CD4-positive, alpha-beta T cell treated with Interleukin-4 for 1 hour (primary cell): Measurements from ENCODE around the gene GAMT.
"Not testable (repeated sequence)": the region's sequence is repeated elsewhere in the genome, so short reads cannot be mapped to it uniquely, and the experiment has no call there.

ENCODE experiments used
- DNase-seq, 2 donors: peaks; one replicate each; pipeline ENCODE4 v3.0.0-alpha.2; 2020 to 2022

The GAMT gene

DNA sequence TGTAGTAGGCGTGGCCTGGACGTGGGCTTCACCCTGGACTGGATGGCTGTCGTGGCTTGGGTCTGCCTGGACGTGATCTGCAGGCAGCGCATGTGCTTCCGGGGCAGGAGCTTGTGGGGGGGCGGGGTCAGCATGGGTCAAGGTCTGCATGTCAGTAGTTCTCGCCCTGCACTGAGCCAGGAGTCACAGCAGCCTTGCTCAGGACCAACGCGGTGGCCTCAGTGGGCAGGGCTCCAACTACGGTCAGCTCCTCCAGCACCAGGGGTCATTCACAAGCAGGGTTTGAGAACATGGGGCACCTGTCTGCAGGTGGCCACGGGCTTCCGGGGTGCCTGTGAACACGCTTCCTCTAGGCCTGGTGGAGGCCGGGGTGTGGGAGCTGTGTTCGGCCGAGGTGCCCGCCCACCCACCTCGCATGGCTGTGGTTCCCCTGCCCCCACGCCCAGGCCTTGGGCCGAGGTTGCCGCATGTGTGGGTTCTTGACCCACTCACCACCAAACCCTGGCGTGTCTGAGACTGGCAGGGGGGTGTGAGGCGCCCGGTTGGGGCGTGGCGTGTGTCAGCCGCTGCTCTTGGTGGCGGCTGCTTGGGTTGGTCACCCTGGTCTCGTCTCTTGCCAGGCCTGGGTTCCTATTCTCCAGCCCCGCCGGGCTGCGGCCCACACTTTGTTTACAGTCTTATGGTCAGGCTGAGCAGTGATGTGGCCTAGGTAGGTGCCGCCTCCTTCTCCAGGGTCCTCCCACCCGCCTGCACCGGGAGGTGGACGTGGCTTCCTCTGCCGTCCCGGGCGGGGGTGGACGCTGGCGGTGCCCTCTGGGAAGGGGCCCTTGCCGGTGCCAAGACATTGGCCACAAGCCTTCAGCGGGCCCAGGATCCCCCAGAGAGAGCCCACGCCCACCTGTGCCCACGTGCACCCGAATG, 32.0 kb upstream of the GAMT start:
- DNase-seq, result no peak

DNA sequence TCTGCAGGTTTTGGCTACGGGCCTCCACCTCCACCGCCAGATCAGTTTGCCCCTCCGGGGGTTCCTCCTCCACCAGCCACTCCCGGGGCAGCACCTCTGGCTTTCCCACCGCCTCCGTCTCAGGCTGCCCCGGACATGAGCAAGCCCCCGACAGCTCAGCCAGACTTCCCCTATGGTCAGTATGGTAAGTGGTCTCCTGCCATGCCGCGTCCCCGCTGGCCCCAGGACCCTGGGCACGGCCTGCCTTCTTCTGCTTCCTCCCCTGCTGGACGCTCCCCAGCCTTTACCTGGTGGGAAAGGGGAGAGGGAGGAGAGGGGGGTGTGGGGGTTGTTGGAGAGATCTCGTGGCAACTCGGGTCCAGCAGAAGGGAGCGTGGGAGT, 31.2 kb upstream of the GAMT start:
- no peak for DNase-seq

DNA sequence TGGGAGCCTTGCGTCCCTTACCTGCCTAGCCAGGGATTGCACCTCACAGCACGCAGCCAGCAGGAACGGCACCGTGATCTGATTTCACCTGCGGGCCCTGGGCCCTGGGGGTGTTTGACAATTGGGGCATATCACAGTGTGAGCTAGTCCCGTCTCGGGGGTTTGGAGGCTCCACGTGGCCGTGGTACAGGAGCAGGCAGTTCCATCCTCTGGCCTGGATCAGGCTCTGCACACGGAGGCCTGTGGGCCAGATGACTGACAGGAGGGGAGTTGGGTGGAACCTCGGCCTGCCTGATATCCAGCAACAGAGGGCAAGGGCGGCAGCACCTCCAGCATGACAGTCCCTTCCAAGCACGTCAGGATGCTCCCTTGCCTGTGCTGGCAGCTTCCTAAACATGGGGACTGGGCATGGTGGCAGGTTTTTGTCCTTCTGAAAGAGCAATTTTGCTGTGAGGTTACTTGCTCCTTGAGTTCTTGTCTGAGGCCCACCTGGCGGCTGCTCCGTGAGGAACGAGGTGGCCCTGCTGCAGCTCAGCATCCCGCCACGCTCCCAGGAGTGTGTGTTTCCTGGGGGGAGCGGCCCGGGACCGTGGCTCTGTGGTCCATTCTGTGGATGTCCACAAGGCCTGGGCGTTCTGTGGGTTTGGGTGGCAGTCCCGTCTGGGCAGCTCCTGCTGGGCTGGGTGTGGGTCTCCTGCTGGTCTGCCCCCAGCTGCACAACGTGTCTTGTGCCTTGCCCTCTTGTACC, 30.6 kb upstream of the GAMT start:
- DNase-seq, result no peak

DNA sequence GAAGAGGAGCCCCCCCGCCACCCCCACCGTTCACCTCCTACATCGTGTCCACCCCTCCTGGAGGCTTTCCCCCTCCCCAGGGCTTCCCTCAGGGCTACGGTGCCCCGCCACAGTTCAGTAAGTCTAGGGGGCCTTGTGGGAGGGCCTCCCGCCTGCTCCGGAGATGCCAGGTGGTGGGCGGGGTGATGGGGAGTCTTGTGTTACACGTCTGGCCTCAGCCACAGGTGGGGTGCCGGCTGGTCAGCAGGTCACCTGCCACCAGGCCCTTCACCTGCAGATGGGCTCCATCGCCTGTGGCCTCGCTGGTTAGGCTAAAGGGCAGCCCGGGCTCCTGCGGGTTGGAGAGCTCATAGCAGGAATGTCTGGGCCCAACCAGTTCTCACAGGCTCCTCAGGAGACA, 28.9 kb upstream of the GAMT start:
- DNase-seq, result no peak

DNA sequence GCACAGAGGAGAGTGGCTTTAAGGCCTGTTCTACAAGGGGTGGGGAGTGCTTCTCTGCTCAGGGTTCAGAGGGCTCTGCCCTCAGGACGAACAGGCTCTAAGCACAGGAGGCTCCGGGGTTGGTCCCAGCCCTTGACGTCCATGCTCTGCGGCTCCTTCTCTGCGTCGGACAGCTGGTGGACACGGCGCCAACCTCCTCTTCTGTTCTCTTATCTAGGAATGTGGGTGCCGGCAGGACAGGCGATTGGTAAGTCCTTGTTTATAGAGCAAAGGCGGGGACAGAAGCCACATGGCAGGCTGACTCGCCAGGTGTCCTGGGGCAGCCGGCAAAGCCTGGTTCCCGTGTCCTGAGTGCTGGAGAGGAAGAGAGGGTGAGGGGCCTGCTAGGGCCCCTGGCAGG, 28.4 kb upstream of the GAMT start:
- no peak for DNase-seq

DNA sequence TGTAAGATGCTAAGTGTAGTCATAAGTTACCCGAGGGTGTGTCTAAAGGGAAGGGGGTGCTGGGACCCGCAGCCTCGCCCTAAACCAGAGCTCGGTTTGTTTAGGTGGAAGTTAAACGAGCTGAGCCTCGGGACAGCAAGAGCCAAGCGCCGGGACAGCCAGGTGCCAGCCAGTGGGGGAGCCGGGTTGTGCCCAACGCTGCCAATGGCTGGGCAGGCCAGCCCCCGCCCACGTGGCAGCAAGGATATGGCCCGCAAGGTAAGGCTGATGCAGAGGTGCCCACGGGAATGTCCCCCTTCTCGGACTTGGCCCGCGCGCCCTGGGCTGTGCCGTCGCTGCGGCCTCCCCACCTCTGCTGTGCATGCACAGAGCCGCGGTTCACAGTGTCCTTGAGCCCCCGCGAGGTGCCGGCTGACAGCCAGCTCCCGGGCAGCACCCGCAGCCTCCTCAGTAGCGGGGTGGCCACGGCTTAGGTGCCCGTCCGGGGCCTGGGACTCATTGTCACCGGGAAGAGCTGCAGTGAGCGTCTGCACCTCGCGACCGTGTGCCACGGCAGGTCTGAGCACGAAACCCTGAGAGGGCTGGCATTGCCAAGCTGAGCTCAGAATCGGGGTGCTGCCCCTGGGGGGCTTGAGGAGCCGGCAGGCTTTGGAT, 27.5 kb upstream of the GAMT start:
- DNase-seq, result no peak

DNA sequence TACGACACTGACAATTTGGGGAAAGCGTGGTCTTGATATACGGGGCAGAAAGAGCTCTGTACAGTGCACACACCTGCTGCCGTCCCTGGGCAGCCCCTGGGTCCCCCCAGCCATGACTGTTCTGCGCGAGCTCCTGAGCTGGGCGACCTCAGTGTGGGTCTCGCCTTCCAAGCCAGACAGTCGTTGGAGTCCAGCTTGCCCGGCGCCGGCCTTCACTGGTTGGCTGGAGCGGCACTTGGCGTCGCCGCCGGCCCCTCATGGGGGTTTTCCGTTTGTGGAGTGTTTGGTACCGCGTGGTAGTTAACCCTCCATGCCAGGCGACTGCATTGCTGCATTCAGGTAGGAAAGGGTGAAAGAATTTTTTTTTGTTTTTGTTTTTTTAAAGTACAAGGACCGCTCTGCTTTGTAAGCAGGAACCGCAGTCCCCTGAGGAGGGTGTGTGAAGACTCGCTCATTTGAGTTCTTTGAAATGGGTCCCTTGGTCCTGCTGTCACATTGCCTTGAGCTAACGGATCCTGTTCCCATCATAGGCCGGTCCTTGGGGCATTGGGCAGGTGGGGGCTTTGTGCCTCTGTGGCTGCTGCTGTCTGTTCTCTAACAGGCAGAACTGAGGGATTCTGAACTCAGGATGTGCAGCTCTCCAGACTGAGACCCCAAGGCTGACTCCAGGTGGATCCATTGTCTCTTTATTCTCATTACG, 26.0 kb upstream of the GAMT start:
- DNase-seq, result no peak

- no peak for DNase-seq
Measured at GRCh38 chr19:1426736-1427135, 25.4 kb upstream of the GAMT start.

DNA sequence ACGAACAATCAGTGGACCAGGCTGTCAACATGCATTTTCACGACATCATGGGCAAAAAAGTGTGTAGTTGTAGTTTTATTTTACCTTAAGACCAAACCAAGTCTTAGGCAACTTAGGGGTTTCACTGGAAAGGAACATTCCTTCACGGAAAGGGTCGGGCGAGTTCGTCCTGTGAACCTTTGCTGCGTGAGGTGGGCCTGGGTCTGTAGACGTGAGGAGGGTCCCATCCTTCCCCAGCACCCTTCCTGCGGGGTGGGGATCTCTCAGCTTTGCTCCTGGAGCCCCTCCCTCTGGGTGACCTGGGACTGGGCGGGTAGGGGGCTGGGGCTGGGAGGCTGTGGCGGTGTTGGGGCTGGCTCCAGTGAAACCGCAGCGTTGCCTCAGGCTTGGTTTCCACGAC, 24.6 kb upstream of the GAMT start:
- DNase-seq, result no peak

GRCh38 chr19:1425102-1425837, 23.9 kb upstream of the GAMT start:
- DNase-seq, result no peak

GRCh38 chr19:1424192-1424955, 23.0 kb upstream of the GAMT start:
- DNase-seq, result no peak

DNA sequence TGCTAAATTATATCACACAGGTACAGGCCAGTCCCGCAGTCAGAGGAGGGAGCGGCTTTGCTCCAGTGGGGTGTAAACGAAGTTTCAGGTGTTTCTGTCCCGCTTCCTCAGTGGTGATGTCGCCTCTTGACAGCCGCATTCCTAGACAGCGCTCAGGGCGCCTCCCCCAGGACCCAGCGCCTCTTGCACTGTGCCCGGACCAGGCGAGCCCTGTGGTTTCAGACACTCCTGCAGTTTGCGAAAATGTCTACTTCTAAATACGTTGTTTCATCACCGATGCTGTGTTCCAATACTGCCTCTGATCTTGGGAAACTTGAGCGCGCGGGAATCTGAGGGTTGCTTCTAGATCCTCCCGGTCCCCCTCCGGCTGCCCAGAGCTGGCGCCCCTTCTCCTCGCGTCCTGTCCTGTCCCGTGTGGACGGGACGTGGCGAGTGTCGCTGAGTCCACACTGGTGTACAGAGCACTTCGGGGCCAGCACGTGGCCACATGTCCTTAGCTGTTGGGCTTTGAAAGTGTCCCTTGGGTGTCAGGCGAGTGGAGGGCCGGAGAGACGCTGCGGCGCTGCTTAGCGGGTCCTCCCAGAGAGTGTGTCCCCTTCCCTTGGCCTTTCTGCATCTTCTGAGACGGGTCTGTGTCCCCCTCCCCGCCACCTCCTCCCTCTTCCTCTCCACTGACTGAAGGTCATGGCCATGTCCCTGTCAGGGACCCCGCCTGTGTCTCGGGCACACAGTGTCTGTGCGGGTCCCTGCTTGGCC, 22.3 kb upstream of the GAMT start:
- no peak for DNase-seq

- no peak for DNase-seq
Measured at GRCh38 chr19:1422943-1423342, 21.6 kb upstream of the GAMT start.

GRCh38 chr19:1422360-1422759, 21.0 kb upstream of the GAMT start:
- DNase-seq, result no peak

DNA sequence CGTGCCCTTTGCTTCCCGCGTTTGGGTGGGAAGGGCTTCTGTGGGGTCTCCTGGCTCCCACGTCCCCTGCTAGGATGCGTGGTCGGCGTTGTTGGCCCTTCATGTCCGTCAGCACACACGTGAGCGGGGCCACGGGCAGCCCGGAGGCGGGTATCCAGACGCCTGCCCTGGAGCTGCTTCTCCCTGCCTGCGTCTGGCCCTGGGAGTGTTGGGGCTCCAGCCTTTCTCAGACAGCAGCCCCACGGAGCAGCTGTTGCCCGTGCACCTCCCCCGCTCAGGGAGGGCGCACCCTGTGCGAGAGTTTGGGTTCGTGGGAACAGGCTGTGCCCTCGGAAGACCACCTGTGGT, 20.6 kb upstream of the GAMT start:
- DNase-seq, result no peak

- DNase-seq, result no peak
Measured at GRCh38 chr19:1421218-1421957, 20.0 kb upstream of the GAMT start.

DNA sequence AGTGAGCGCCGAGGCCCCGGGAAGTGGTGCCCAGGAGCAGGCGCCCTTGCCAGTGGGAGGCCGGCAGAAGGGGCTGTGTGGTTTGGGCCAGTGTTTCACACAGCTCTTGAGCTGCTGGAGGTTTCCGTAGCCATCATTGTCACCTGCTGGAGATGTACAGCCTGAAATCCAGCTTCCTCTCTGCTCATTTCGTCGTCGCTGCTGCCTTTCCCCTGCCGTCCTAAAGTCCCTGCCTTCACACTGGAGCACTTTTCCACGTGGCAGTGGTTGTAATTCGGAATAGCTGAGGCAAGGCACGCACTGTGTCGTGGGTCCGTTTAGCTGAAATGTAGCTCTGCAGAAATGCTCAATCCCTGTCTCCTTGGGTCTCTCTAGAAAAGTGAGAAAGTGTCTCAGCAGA, 19.2 kb upstream of the GAMT start:
- no peak for DNase-seq

DNA sequence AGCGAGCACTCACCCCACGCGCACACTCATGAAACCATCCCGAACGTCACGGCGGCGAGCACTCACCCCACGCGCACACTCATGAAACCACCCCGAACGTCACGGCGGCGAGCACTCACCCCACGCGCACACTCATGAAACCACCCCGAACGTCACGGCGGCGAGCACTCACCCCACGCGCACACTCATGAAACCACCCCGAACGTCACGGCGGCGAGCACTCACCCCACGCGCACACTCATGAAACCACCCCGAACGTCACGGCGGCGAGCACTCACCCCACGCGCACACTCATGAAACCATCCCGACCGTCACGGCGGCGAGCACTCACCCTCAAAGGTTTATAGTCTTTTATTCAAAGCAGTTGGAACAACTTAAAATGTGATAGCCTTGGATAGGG, 18.7 kb upstream of the GAMT start:
- not testable (repeated sequence) for DNase-seq

DNA sequence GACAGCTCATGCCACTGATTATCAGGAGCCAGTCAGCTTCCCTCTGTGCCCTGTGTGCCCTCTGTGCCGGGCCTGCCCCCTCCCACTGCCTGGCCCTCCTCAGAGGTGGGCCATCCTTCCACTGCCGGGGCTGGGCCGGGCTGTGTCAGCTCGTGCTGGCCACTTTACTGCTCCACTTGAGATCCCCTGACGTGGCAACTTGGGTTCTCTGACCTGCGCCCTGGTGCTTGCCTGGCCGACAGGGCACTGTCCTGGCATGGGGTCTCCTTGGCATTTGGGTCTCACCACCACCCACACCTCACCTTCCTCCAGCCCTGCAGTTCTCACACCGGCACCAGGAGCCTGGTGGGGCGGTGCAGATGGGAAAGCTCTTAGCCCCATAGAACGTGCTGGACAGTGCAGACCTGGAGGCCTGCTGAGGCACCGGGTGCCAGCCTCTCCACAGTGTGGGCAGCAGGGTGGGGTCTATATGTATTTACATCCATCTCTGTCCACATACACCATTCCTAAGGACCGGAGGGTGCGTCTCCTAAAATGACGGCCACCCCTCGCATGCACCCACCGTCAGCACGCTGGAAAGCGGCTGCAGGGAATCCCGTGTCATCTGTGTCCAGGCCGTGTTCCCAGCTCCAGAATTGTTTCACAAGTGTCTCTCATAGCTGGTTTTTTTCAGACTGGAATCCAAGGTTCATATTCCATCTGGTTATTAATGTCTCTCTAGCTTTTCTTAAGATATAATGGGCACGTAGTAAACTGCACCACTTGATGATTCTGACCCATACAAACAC, 17.8 kb upstream of the GAMT start:
- DNase-seq, result no peak

- no peak for DNase-seq
Measured at GRCh38 chr19:1418496-1418775, 17.1 kb upstream of the GAMT start.
